B cell (primary cell): Measurements from ENCODE around the gene KRT6B. TPM values are rescaled to one million over a fixed set of nuclear protein-coding genes. Genes with fewer than 3 reads are reported as not detected.

Experiments
- ATAC-seq: fragments of 200-7000 bp; cut with Tn5 transposase; one replicate; pipeline ENCODE4 v1.10.0; 2021; ENCODE audit warnings: low read depth, mild to moderate bottlenecking, moderate number of reproducible peaks, moderate library complexity
- CTCF ChIA-PET: fragments of 350-600 bp; sonication (Branson Sonifier 250); formaldehyde crosslinking; loops from one replicate; lab custom pipeline; 2021; ENCODE audit warnings: antibody characterized with exemption, inconsistent platforms; lab: Charles Lee
- POLR2A ChIA-PET: fragments of 350-600 bp; sonication (Branson Sonifier 250); formaldehyde crosslinking; loops from one replicate; lab custom pipeline; 2021; ENCODE audit warnings: antibody characterized with exemption; lab: Charles Lee
- DNase-seq: peaks from one replicate; pipeline ENCODE4 v3.0.0; 2013
- H2AFZ ChIP-seq: 2 replicates; pipeline ENCODE4 v1.6.1; 2012; ENCODE audit warnings: mild to moderate bottlenecking, low read depth, low read length; ENCODE audit not compliant: insufficient read depth, poor library complexity, severe bottlenecking
- H3K27ac ChIP-seq, 2 donors: 1 replicate in 1 of 2; 2 replicates in 1 of 2; pipeline ENCODE4 v1.5.1; 2012 to 2013; ENCODE audit warnings: low read length in 2 of 2, mild to moderate bottlenecking in 2 of 2, moderate library complexity in 1 of 2
- H3K27me3 ChIP-seq, 4 experiments: fragments of 200-600 bp in 1 of 4; sonication (generic) in 1 of 4; replicated peaks in 1 of 4; 1 replicate in 2 of 4; 2 replicates in 2 of 4; pipeline versions ENCODE4 v1.6.1 to v1.7.0; 2013 to 2016; ENCODE audit warnings: low read length in 3 of 4, mild to moderate bottlenecking in 2 of 4, mixed read lengths in 1 of 4, moderate library complexity in 1 of 4; ENCODE audit not compliant: insufficient read depth in 4 of 4, control insufficient read depth in 3 of 4; ENCODE audit errors: control extremely low read depth in 1 of 4
- H3K36me3 ChIP-seq, 2 experiments: replicated peaks in 1 of 2; 1 replicate in 1 of 2; 2 replicates in 1 of 2; pipeline versions ENCODE4 v1.6.1 to v1.7.1; 2013; ENCODE audit warnings: low read length in 1 of 2; ENCODE audit not compliant: insufficient read depth in 2 of 2, control insufficient read depth in 1 of 2; ENCODE audit errors: control extremely low read depth in 1 of 2, extremely low read depth in 1 of 2
- H3K4me1 ChIP-seq, 2 donors: fragments of 200-600 bp in 1 of 2; sonication (generic) in 1 of 2; 1 replicate in 1 of 2; 2 replicates in 1 of 2; pipeline versions ENCODE4 v1.5.1 to v1.6.1; 2013 to 2017; ENCODE audit warnings: low read length in 2 of 2; ENCODE audit not compliant: control insufficient read depth in 2 of 2, insufficient read depth in 2 of 2
- H3K4me2 ChIP-seq: replicated peaks from 2 replicates; pipeline ENCODE3; 2012; ENCODE audit warnings: mild to moderate bottlenecking, low read depth, low read length; ENCODE audit not compliant: poor library complexity, severe bottlenecking
- H3K4me3 ChIP-seq, 5 experiments: fragments of 200-600 bp in 1 of 5; sonication (generic) in 1 of 5; 1 replicate in 3 of 5; 2 replicates in 2 of 5; pipeline versions ENCODE4 v1.5.1 to v1.7.0; 2011 to 2016; ENCODE audit warnings: low read length in 4 of 5, mild to moderate bottlenecking in 4 of 5, low read depth in 2 of 5, control low read depth in 1 of 5, moderate library complexity in 1 of 5; ENCODE audit not compliant: insufficient read depth in 1 of 5; ENCODE audit errors: control extremely low read depth in 1 of 5, extremely low read depth in 1 of 5
- H3K79me2 ChIP-seq: fragments of 200-600 bp; sonication (generic); one replicate; pipeline ENCODE4 v1.6.0; 2016; ENCODE audit warnings: low read length; ENCODE audit not compliant: control insufficient read depth, insufficient read depth
- H3K9ac ChIP-seq: fragments of 200-600 bp; sonication (generic); 2 replicates; pipeline ENCODE4 v1.6.1; 2017; ENCODE audit warnings: mild to moderate bottlenecking, low read length, moderate library complexity
- H3K9me3 ChIP-seq, 3 donors: one replicate each; pipeline versions ENCODE4 v1.6.1 to v1.7.1; 2013; ENCODE audit warnings: low read length in 2 of 3; ENCODE audit not compliant: control insufficient read depth in 2 of 3, insufficient read depth in 1 of 3; ENCODE audit errors: control extremely low read depth in 1 of 3
- H4K20me1 ChIP-seq: 2 replicates; pipeline ENCODE4 v1.6.0; 2012; ENCODE audit warnings: mild to moderate bottlenecking, low read length; ENCODE audit not compliant: insufficient read depth, control insufficient read depth, poor library complexity, severe bottlenecking
- H3K27ac Mint-ChIP-seq: one replicate; pipeline ENCODE4 v1.8.0; 2021; ENCODE audit warnings: mixed read lengths
- H3K27me3 Mint-ChIP-seq: one replicate; pipeline ENCODE4 v1.8.0; 2021; ENCODE audit warnings: mixed read lengths
- H3K4me1 Mint-ChIP-seq: one replicate; pipeline ENCODE4 v1.8.0; 2021; ENCODE audit warnings: mixed read lengths
- H3K4me3 Mint-ChIP-seq: one replicate; pipeline ENCODE4 v1.8.0; 2021; ENCODE audit warnings: mixed read lengths
- H3K9me3 Mint-ChIP-seq: one replicate; pipeline ENCODE4 v1.8.0; 2022; ENCODE audit warnings: mixed read lengths; ENCODE audit not compliant: insufficient read depth
- CTCF ChIP-seq: fragments of 200-600 bp; IDR thresholded peaks from one replicate; pipeline ENCODE4 v1.8.0; 2022; ENCODE audit warnings: antibody characterized with exemption, mild to moderate bottlenecking
- EZH2 ChIP-seq: IDR thresholded peaks from 2 replicates; pipeline ENCODE4 v1.6.1; 2012; ENCODE audit warnings: borderline replicate concordance, low read depth, mild to moderate bottlenecking, moderate library complexity, low read length; ENCODE audit not compliant: insufficient read depth, poor library complexity, severe bottlenecking
- WGBS: methylation state at CpG from one replicate; pipeline ENCODE4 v1.1.5; 2013; ENCODE audit warnings: missing lambda C conversion rate; ENCODE audit not compliant: insufficient coverage; 5-methylcytosine and 5-hydroxymethylcytosine counted together
- intact Hi-C: fragments of 100-400 bp; cut with micrococcal nuclease; formaldehyde crosslinking; loops from one replicate; pipeline ENCODE4 v1.10.0; 2022
- polyA plus RNA-seq: library from polyadenylated mRNA; depleted of rRNA; stranded (reverse); fragments of >200 nt; gene quantifications from 2 replicates; pipeline ENCODE4 v1.2.3, GENCODE V29; 2012
- total RNA-seq, 2 donors: library from RNA; stranded (reverse); fragments of 120-200 nt in 1 of 2; gene quantifications; 1 replicate in 1 of 2; 2 replicates in 1 of 2; pipeline versions ENCODE4 v1.2.3 to v1.2.4, GENCODE V29; 2013 to 2022

KRT6B gene
- total and polyA plus RNA-seq, 2 donors (not counting 1 experiment from before 2014, with no cell fraction given) = not detected

- Mint-ChIP-seq H3K9me3 (no peaks in the 10 kb centered on the region), H3K27me3 (peaks cover 29% of the 10 kb centered on the region), H3K27ac (no peak overlapping the region), H3K4me1 (no peaks in the 10 kb centered on the region), H3K4me3 (no peak overlapping the region)
- ChIA-PET CTCF (no interaction called here), POLR2A (no interaction called here)
- Histone ChIP-seq H3K4me2 (no peak overlapping the region), H3K9ac (no peak overlapping the region), H4K20me1 (no peaks in the 10 kb centered on the region), H3K4me3 (no peak overlapping the region), H3K27me3 (peaks cover 0 to 7% (median 0%) of the 10 kb centered on the region in 4 experiments), H3K4me1 (no peaks in the 10 kb centered on the region), H3K36me3 (no peaks in the 10 kb centered on the region), H3K9me3 (peaks cover 0 to 3% (median 0%) of the 10 kb centered on the region in 3 donors), H3K27ac (no peak overlapping the region), H2AFZ (no peak overlapping the region), H3K79me2 (no peaks in the 10 kb centered on the region)
- DNase-seq (no peak), ATAC-seq (no peak)
- WGBS = 85% methylated on average over 7 of the region's 7 CpGs
- intact Hi-C loops = no loop called here
- TF ChIP-seq EZH2 (no peak), CTCF (no peak)
Observed at GRCh38 chr12:52497975-52498374, 46.0 kb upstream of the KRT6B start.

DNA sequence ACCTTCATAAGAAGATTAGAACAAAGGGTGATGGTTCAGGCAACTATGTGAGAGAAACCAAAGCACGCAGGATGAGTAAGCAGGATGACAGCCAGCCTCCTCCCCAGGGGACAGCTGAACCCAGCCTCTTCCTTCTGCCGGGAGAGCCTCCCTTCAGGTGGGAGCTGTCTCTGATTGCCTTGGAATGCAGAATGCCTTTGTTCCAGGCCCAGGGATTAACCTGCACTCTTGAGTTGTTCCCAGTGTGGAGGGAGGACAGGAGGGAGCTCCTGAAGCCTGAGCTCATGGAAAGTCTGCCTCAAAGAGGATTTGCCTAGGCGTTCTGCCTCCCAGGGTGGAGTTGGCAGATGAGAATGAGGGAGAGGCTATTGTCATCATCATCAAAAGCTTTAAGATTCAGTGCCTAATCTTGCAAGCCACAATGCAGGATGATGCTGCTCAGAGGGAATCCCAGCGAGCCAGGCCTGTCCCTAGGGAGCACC lies 44.7 kb upstream of the KRT6B start:
- Histone ChIP-seq H3K9ac (no peak overlapping the region), H3K4me2 (no peak overlapping the region)

More for the DNA sequence above, 44.7 kb upstream of the KRT6B start:
- Histone ChIP-seq H3K4me3 (no peak overlapping the region), H3K36me3 (no peaks in the 10 kb centered on the region), H2AFZ (no peak overlapping the region), H3K9me3 (no peaks in the 10 kb centered on the region), H3K27ac (no peak overlapping the region), H4K20me1 (no peaks in the 10 kb centered on the region), H3K27me3 (peaks cover 0 to 7% (median 0%) of the 10 kb centered on the region in 4 experiments), H3K79me2 (no peaks in the 10 kb centered on the region), H3K4me1 (no peaks in the 10 kb centered on the region)
- intact Hi-C loops = no loop called here
- no peak overlapping the region for H3K4me3 Mint-ChIP-seq
- ChIA-PET CTCF (no interaction called here), POLR2A (no interaction called here)
- peaks cover 28% of the 10 kb centered on the region for H3K27me3 Mint-ChIP-seq
- 31% methylated on average over 4 of the region's 4 CpGs for WGBS
- TF ChIP-seq CTCF (no peak), EZH2 (no peak)
- H3K9me3 Mint-ChIP-seq = no peaks in the 10 kb centered on the region
- no peak for ATAC-seq
- H3K4me1 Mint-ChIP-seq = no peaks in the 10 kb centered on the region
- no peak for DNase-seq
- H3K27ac Mint-ChIP-seq = no peak overlapping the region
